ENCODE measurements around the gene APOC1.

The APOC1 gene

DNA sequence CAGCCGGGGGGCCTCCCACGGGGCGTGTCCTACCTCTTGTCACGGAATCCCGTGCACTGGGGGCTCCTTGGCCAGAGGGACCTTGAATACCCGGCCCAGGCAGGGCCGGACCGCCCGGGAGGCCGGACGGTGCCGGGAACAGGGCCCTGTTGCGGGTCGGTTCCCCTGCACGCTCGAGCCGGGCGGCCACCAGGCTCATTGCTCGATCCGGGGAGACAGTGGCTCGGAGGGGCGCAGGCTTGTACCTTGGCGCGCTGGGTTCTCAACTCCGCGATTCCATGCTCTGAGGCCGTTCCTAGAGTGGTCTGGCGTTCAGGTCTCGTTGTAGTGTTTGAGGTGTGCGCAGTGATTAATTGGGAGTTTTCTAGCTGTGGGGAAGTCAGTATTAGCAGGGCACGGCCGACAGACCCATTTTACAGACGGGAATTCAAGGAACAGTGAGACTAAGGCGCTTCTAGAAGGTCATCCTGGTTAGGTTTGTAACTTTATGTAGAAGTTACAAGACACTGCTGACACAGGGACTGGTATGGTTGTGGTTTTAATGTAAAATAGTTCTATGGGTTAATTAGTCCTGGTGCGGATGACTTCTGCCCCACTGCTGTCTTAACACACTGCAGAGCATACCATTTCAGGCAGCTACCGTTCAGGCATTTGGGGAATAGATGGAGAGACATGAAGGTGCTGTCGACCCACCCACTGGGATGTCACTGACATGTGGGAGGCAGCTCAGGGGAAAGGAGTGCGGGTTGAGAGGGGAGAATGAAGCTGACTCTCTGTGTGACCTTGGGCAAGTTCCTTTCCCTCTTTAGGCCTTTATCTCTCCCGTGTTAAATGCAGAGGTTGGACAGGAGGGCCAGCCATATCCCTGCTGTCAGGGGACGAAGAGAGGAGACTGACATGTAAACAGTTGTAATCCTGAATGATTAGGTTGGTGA, 41.4 kb downstream of the APOC1 start:
- no peak for DNase-seq (ENCODE audit: low spot score)

DNA sequence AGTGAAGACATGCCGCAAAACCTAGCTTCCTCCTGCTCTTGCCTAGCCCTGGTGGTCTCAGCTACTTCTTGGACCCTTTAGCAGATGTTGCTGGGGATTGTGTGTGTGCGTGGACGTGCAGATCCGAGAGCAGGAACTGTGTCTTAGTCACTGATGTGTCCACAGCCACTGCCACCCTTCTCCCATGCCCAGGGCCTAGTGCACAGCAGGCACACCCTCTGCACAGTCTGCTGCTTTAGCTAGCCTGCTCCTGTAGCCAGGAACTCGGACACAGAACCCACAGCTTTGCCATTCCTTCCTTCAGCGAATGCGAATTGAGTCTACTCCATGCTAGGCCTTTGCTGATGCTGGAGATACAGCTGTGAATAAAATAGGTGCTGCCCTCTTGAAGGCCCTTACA, 43.1 kb downstream of the APOC1 start:
- no peak for DNase-seq (ENCODE audit: low spot score)

DNA sequence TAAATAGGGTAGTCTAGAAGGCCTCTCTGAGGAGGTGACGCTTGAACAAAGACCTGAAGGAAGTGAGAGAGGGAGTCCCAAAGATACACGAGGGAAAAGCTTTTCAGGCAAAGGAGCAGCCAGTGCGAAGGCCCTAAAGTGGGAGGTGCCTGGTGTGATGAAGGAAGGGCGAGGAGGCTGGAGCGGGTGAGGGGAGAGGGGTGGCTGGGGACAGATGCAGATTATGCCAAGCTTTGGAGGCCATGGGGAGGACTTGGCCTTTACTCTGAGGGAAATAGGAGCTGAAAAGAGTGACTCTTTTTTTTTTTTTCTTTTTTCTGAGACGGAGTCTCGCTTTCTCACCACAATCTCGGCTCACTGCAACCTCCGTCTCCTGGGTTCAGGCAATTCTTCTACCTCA, 43.7 kb downstream of the APOC1 start:
- DNase-seq (ENCODE audit: low spot score) = no peak

DNA sequence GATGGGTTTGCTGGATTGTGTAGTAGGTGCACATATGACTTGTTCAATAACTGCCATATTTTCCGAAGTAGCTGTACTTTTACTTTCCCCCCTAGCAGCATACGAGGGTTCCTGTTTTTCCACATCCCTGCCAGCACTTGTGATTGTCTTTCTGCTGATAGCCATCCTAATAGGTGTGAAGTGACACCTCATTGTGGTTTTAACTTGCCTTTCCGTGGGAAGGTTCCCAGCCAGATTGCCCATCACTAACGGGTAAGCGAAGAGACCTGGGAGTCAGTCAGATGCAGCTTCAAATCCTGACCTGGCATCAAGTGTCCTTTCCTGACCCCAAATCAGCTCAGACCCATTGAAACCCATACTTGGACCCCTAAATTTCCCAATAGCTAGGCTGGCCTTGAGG, 45.3 kb downstream of the APOC1 start:
- DNase-seq (ENCODE audit: low spot score) = no peak

DNA sequence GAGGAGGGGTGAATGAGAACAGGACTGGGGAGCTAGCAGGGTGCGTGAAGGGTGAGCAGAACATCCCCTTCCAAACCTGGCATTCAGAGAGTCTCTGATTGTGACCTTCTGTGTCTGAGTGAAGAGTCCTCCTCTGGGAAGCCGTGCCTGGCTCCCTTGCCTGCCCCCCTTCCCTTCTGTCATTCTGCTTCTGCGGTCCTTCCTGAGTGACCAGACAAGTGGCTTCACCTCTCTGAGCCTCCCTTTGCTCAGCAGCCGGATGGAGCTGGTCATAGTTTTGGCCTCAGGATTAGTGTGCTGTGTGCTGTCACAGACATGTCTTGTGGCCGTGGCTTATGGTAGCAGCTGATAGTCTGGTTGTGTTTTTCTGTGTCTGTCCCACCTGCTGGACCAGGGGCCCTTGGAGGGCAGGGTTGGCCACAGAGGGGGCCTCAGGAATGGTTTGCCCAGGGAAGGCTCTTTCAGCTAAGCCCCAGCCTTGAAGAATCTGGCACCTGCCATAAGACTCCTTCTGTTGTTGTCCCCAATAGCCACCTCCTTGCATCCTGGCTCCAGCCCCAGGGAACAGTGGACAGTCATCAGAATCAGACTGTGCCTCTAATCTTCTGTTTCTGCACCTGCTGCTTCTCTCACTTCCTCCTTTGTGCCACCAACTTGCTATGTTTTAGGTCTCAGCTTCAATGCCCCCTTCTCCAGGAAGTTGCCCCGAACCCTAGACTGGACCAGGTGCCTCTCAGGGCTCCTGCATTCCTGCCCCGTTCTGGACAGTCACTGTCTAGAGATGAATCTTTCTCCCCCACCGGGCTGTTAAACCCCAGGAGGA, 46.7 kb downstream of the APOC1 start:
- DNase-seq (ENCODE audit: low spot score) = no peak

DNA sequence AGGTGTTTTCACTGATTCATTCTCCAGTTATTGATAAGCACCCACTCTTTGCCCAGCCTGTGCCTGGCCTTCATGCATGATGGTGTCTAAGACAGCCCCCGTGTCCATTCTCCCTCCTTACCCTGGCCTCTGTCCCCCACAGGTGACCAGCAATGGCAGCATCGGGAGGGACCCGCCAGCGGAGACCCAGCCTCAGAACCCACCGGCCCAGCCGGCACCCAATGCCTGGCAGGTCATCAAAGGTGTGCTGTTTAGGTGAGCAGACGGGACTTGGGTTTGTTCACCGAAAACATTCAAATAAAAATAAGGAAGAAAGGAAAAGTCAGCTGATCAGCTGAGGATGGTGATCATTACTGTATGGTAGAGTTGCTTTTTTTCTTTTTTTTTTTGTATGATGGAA, 47.4 kb downstream of the APOC1 start:
- DNase-seq (ENCODE audit: low spot score) = no peak

DNA sequence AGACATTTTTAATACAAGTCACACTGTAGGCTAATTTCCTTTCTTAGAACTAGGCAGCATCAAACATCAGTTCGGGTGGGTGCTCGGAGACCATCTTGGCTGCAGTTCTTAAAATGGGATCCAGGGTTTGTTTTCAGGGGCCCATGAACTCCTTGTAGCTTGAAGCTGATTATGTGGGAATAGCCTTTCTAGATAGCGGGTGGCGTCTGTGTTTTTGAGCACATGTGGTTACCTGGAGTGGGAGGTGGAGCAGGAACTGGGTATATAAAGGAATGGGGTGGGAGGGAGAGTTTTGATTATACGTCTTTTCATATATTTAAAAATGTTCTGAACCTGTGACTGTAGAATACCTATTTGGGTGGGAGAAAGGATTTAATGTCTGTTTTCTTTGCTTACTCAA, 53.7 kb downstream of the APOC1 start:
- DNase-seq (ENCODE audit: low spot score) = no peak

DNA sequence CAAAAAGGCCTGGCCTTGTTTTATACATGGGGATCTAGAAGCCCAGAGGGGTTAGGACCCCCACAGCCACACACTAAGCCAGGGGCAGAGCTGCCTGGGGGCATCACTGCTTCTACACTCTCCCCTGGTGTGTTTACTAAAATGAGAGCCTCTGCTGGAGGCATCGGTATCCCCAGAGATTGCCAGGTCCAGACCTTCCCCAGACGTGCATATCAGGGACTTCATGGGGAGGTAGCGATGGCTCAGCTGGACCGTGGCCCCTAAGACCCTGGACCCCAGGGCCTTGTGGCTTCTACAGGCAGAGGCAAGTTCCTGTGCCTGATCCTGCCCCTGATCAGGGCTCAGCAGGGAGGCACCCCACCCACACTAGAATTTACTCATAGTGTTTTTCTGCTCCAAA, 54.3 kb downstream of the APOC1 start:
- no peak for DNase-seq (ENCODE audit: low spot score)
